ENCODE data around the gene ITPRIPL2.

The ITPRIPL2 gene

GRCh38 chr16:19135896-19136438 lies 22.2 kb downstream of the ITPRIPL2 start:
- H3K4me1 ChIP-seq = no peaks in the 10 kb centered on the region
- DNase-seq (ENCODE audit: low spot score in 2 of 2) = no peak

GRCh38 chr16:19136549-19137196 lies 22.9 kb downstream of the ITPRIPL2 start:
- no peaks in the 10 kb centered on the region for H3K9me3 ChIP-seq
- H3K36me3 ChIP-seq (replicated peaks) = no peaks in the 10 kb centered on the region
- no peaks in the 10 kb centered on the region for H3K4me1 ChIP-seq
- DNase-seq (ENCODE audit: low spot score in 2 of 2) = no peak
- no peaks in the 10 kb centered on the region for H3K27me3 ChIP-seq (ENCODE audit: low read depth)
- in situ Hi-C loops (cut with MboI; ENCODE audit: low sequenced_read_pairs) = no loop called here
- no peak overlapping the region for H3K4me3 ChIP-seq

More at GRCh38 chr16:19135896-19136438, 22.2 kb downstream of the ITPRIPL2 start:
- Histone ChIP-seq H3K4me3 (no peak overlapping the region), H3K36me3 (replicated peaks) (no peaks in the 10 kb centered on the region), H3K9me3 (no peaks in the 10 kb centered on the region), H3K27me3 (ENCODE audit: low read depth) (no peaks in the 10 kb centered on the region)
- in situ Hi-C loops (cut with MboI; ENCODE audit: low sequenced_read_pairs) = no loop called here

GRCh38 chr16:19137201-19138128 lies 23.7 kb downstream of the ITPRIPL2 start:
- in situ Hi-C loops (cut with MboI; ENCODE audit: low sequenced_read_pairs) = no loop called here
- Histone ChIP-seq H3K9me3 (no peaks in the 10 kb centered on the region), H3K4me3 (no peak overlapping the region), H3K27me3 (ENCODE audit: low read depth) (no peaks in the 10 kb centered on the region), H3K4me1 (no peaks in the 10 kb centered on the region), H3K36me3 (replicated peaks) (no peaks in the 10 kb centered on the region)
- DNase-seq (ENCODE audit: low spot score in 2 of 2) = no peak

GRCh38 chr16:19138601-19139000 lies 24.8 kb downstream of the ITPRIPL2 start:
- H3K4me3 ChIP-seq = no peak overlapping the region
- no peak for DNase-seq (ENCODE audit: low spot score in 2 of 2)
- H3K27me3 ChIP-seq (ENCODE audit: low read depth) = peaks cover under 1% of the 10 kb centered on the region; the same call in 1 of the 2 replicates
- no peaks in the 10 kb centered on the region for H3K36me3 ChIP-seq (replicated peaks)
- H3K4me1 ChIP-seq = no peaks in the 10 kb centered on the region
- no peaks in the 10 kb centered on the region for H3K9me3 ChIP-seq
- in situ Hi-C loops (cut with MboI; ENCODE audit: low sequenced_read_pairs) = no loop called here

GRCh38 chr16:19139436-19140091 lies 25.8 kb downstream of the ITPRIPL2 start:
- in situ Hi-C loops (cut with MboI; ENCODE audit: low sequenced_read_pairs) = no loop called here
- DNase-seq (ENCODE audit: low spot score in 2 of 2) = no peak
- Histone ChIP-seq H3K27me3 (ENCODE audit: low read depth) (peaks cover 2% of the 10 kb centered on the region; the same call in 1 of the 2 replicates), H3K4me3 (no peak overlapping the region), H3K4me1 (no peaks in the 10 kb centered on the region), H3K9me3 (no peaks in the 10 kb centered on the region), H3K36me3 (replicated peaks) (no peaks in the 10 kb centered on the region)

- in situ Hi-C loops (cut with MboI; ENCODE audit: low sequenced_read_pairs) = no loop called here
- Histone ChIP-seq H3K4me1 (no peaks in the 10 kb centered on the region), H3K36me3 (replicated peaks) (no peaks in the 10 kb centered on the region), H3K9me3 (no peaks in the 10 kb centered on the region), H3K27me3 (ENCODE audit: low read depth) (peaks cover 2% of the 10 kb centered on the region; the same call in 1 of the 2 replicates), H3K4me3 (no peak overlapping the region)
- no peak for DNase-seq (ENCODE audit: low spot score in 2 of 2)
These were observed 26.6 kb downstream of the ITPRIPL2 start for GRCh38 chr16:19140396-19140795.

- Histone ChIP-seq H3K4me1 (no peaks in the 10 kb centered on the region), H3K36me3 (replicated peaks) (no peaks in the 10 kb centered on the region), H3K9me3 (no peaks in the 10 kb centered on the region), H3K4me3 (no peak overlapping the region), H3K27me3 (ENCODE audit: low read depth) (peaks cover 2% of the 10 kb centered on the region; the same call in 1 of the 2 replicates)
- no peak for DNase-seq (ENCODE audit: low spot score in 2 of 2)
- in situ Hi-C loops (cut with MboI; ENCODE audit: low sequenced_read_pairs) = no loop called here
These were observed 29.3 kb downstream of the ITPRIPL2 start for GRCh38 chr16:19142939-19143598.

- no peak for DNase-seq (ENCODE audit: low spot score in 2 of 2)
- Histone ChIP-seq H3K9me3 (no peaks in the 10 kb centered on the region), H3K36me3 (replicated peaks) (no peaks in the 10 kb centered on the region), H3K4me3 (no peak overlapping the region), H3K27me3 (ENCODE audit: low read depth) (peaks cover 2% of the 10 kb centered on the region), H3K4me1 (no peaks in the 10 kb centered on the region)
- in situ Hi-C loops (cut with MboI; ENCODE audit: low sequenced_read_pairs) = no loop called here
These were observed 29.8 kb downstream of the ITPRIPL2 start for GRCh38 chr16:19143599-19143956.

- Histone ChIP-seq H3K27me3 (ENCODE audit: low read depth) (peaks cover 2% of the 10 kb centered on the region), H3K36me3 (replicated peaks) (no peaks in the 10 kb centered on the region), H3K9me3 (no peaks in the 10 kb centered on the region), H3K4me1 (no peaks in the 10 kb centered on the region), H3K4me3 (no peak overlapping the region)
- no peak for DNase-seq (ENCODE audit: low spot score in 2 of 2)
- in situ Hi-C loops (cut with MboI; ENCODE audit: low sequenced_read_pairs) = no loop called here
These were observed 31.2 kb downstream of the ITPRIPL2 start for GRCh38 chr16:19145010-19145409.

GRCh38 chr16:19147126-19147525 lies 33.4 kb downstream of the ITPRIPL2 start:
- in situ Hi-C loops (cut with MboI; ENCODE audit: low sequenced_read_pairs) = no loop called here
- DNase-seq (ENCODE audit: low spot score in 2 of 2) = no peak
- no peaks in the 10 kb centered on the region for H3K9me3 ChIP-seq
- no peaks in the 10 kb centered on the region for H3K36me3 ChIP-seq (replicated peaks)
- no peaks in the 10 kb centered on the region for H3K4me1 ChIP-seq
- H3K4me3 ChIP-seq = no peak overlapping the region
- peaks cover 2% of the 10 kb centered on the region for H3K27me3 ChIP-seq (ENCODE audit: low read depth)

- H3K27me3 ChIP-seq (ENCODE audit: low read depth) = peaks cover 2% of the 10 kb centered on the region
- DNase-seq (ENCODE audit: low spot score in 2 of 2) = no peak
- H3K9me3 ChIP-seq = no peaks in the 10 kb centered on the region
- H3K36me3 ChIP-seq (replicated peaks) = no peaks in the 10 kb centered on the region
- no peak overlapping the region for H3K4me3 ChIP-seq
- in situ Hi-C loops (cut with MboI; ENCODE audit: low sequenced_read_pairs) = no loop called here
- no peaks in the 10 kb centered on the region for H3K4me1 ChIP-seq
These were observed 33.9 kb downstream of the ITPRIPL2 start for GRCh38 chr16:19147627-19148026.

- in situ Hi-C loops (cut with MboI; ENCODE audit: low sequenced_read_pairs) = no loop called here
These were observed 34.4 kb downstream of the ITPRIPL2 start for GRCh38 chr16:19148189-19148588.

GRCh38 chr16:19151310-19151709 lies 37.5 kb downstream of the ITPRIPL2 start:
- no peak for DNase-seq (ENCODE audit: low spot score in 2 of 2)
- Histone ChIP-seq H3K36me3 (replicated peaks) (no peaks in the 10 kb centered on the region), H3K4me1 (no peaks in the 10 kb centered on the region), H3K27me3 (ENCODE audit: low read depth) (no peaks in the 10 kb centered on the region; the same call in 1 of the 2 replicates), H3K4me3 (no peak overlapping the region), H3K9me3 (no peaks in the 10 kb centered on the region)
- in situ Hi-C loops (cut with MboI; ENCODE audit: low sequenced_read_pairs) = no loop called here

More at GRCh38 chr16:19148189-19148588, 34.4 kb downstream of the ITPRIPL2 start:
- no peaks in the 10 kb centered on the region for H3K9me3 ChIP-seq
- no peak overlapping the region for H3K4me3 ChIP-seq
- no peaks in the 10 kb centered on the region for H3K36me3 ChIP-seq (replicated peaks)
- DNase-seq (ENCODE audit: low spot score in 2 of 2) = no peak
- H3K4me1 ChIP-seq = no peaks in the 10 kb centered on the region
- H3K27me3 ChIP-seq (ENCODE audit: low read depth) = peaks cover 2% of the 10 kb centered on the region
